GM21737 (cell line): ENCODE results near the gene NCOA7.
A peak's percentile ranks its signal among the peaks of the same experiment; 100 is the strongest.
"Not testable (repeated sequence)": the region's sequence is repeated elsewhere in the genome, so short reads cannot be mapped to it uniquely, and the experiment has no call there.

ENCODE experiments used
- ATAC-seq: cut with Tn5 transposase; IDR thresholded peaks from one replicate; pipeline ENCODE4 v1.9.1; 2021; ENCODE audit warnings: mild to moderate bottlenecking, moderate library complexity; ENCODE audit not compliant: unreplicated experiment

NCOA7 gene

GRCh38 chr6:125753218-125753936, 37.4 kb upstream of the NCOA7 start:
- ATAC-seq = no peak

- no peak for ATAC-seq
These were observed 36.9 kb upstream of the NCOA7 start for GRCh38 chr6:125753937-125754259.

- no peak for ATAC-seq
These were observed 36.2 kb upstream of the NCOA7 start for GRCh38 chr6:125754566-125754965.

- no peak for ATAC-seq
These were observed 31.4 kb upstream of the NCOA7 start for GRCh38 chr6:125759184-125759902.

GRCh38 chr6:125759959-125760457, 30.8 kb upstream of the NCOA7 start:
- ATAC-seq = no peak

- ATAC-seq = no peak
These were observed 26.6 kb upstream of the NCOA7 start for GRCh38 chr6:125764121-125764671.

GRCh38 chr6:125765944-125766343, 24.8 kb upstream of the NCOA7 start:
- no peak for ATAC-seq

DNA sequence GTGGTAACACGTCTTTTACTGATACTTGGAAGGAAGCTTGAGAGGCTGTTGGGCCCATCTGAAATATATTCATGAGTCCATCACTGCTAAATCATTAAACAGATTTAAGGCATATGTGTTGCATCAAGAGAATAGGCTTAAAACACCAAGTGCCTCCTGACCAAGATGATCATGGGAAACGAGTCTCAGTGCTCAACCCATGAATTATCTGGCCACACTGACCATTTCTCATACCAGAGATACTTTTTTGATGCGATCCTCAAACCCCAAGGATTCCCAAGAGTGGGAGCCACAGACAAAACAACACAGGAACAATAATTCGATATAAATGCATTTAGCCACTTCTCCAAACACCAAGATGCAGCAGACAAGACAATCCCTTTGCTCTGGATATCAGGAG, 24.1 kb upstream of the NCOA7 start:
- no peak for ATAC-seq

GRCh38 chr6:125769147-125769783, 21.5 kb upstream of the NCOA7 start:
- no peak for ATAC-seq

DNA sequence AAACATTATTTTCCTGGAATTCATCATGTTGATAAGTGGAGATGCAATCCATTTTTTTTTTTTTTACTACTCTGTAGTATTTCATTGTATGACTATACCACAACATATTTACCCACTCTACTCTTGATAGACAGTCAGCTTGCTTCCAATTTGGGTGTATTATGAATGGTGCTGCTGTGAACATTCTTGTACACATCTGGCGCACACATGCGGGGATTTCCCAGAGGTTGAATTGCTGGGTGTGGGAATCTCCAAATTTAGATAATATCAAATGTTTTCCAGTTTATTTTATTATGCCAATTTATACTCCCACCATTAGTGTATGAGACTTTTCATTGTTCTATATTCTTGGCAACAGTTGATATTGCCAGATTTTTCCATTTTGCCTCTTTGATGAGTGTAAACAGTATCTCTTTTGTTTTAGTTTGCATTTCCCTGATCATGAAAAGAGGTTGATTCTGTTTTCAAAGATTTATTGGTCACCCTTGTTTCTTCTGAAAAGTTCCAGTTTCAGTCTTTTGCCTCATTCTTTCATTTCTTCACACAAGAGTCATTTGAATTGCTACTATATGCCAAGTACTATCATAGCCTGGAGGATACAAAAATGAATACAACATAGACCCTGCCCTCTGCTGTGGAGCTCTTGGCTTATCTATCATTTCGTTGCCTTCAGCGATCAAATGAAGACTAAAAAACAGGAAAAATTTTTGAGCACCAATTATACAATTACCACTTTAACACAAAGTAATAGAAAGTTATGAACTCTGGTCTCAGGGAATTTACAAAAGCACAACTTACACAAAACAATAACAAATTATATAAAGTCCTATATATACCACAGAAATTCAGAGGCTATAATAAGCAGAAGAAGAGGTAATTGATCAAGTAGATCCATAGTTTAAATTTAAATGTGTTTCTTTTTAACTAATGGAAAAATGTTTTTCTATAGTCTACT, 17.1 kb upstream of the NCOA7 start:
- no peak for ATAC-seq

DNA sequence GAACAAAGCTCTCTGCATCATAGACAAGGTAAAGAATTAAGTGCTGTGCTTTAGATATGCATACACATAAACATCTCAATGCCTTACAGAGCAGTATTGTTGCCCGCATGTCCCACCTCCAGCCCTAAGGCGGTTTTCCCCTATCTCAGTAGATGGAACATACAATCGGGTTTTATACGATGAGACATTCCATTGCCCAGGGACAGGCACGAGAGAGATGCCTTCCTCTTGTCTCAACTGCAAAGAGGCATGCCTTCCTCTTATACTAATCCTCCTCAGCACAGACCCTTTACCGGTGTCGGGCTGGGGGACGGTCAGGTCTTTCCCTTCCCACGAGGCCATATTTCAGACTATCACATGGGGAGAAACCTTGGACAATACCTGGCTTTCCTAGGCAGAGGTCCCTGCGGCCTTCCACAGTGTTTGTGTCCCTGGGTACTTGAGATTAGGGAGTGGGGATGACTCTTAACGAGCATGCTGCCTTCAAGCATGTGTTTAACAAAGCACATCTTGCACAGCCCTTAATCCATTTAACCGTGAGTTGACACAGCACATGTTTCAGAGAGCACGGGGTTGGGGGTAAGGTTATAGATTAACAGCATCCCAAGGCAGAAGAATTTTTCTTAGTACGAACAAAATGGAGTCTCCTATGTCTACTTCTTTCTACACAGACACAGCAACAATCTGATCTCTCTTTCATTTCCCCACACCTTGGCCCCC, 14.5 kb upstream of the NCOA7 start:
- not testable (repeated sequence) for ATAC-seq

DNA sequence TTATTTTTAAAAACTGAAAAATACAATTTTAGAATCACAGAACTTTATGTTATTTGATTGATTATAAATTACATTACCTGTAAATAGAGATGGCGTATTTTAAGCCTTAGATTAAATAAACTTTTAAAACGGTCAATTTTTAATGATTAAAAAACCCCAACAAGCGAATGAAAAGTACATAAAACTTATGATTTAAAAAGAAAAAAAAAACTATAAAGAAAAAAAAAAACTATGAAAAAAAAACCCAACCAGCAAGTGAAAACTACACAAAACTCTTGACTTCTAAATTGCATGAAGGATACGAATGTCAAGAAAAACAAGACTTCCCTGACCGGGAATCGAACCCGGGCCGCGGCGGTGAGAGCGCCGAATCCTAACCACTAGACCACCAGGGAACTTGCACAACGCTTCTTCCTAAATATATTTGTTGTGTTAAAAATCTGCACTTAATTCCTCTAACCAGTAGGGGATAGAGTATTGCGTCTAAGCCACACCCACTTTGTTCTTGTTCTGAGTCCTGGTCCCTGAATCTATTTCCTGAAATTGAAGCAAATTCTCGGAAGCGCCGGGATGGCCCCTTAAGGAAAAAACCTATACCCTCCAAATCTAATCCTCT, 10.7 kb upstream of the NCOA7 start:
- peak; percentile 82 for ATAC-seq

- ATAC-seq = peak; percentile 67
These were observed 10.0 kb upstream of the NCOA7 start for GRCh38 chr6:125780540-125781313.

DNA sequence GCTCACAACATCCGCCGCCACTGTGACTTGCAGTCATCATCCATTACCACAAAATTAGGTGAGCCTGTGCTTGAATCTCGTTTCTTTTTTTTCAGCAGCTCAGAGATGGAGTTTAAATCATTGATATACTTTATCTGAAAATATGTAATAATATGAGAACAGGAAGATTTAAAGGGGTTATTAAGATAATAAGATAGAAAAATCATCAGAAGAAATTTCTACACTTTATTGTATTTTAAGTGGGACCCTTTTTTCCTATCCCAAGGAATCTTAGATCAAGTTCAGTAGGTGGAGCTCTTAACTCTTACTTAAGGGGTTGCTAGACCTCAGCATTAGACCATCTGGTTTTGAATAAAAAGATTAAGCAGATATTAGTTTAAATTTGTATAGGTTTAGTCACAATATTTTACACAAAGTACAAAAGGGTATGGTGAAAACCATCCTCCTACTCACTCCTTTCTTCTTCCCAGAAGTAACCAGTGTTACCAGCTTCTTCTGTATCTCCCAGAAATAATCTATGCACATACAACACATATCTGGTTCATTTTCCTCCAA, 9.4 kb upstream of the NCOA7 start:
- ATAC-seq = peak; percentile 40

GRCh38 chr6:125784365-125784764, 6.4 kb upstream of the NCOA7 start:
- ATAC-seq = no peak

DNA sequence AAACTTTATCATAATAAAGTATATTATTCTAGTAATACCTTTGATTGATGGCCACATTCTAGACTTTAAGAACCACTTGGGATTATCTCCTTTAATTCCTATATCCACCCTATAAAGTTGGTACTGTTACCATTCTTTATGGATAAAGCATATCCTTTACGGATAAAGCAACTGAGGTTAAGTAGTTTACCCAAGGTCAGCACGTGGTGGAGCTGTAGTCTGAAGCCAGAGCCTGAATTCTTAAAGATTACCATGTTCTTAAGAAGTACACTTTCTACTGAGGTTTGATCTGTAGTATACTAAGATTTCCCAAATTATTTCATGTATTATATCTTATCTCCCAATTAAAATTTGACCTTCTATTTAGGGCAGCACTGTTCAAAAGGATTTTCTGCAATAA, 3.0 kb upstream of the NCOA7 start:
- no peak for ATAC-seq

- no peak for ATAC-seq
These were observed 1.6 kb upstream of the NCOA7 start for GRCh38 chr6:125789167-125789566.

DNA sequence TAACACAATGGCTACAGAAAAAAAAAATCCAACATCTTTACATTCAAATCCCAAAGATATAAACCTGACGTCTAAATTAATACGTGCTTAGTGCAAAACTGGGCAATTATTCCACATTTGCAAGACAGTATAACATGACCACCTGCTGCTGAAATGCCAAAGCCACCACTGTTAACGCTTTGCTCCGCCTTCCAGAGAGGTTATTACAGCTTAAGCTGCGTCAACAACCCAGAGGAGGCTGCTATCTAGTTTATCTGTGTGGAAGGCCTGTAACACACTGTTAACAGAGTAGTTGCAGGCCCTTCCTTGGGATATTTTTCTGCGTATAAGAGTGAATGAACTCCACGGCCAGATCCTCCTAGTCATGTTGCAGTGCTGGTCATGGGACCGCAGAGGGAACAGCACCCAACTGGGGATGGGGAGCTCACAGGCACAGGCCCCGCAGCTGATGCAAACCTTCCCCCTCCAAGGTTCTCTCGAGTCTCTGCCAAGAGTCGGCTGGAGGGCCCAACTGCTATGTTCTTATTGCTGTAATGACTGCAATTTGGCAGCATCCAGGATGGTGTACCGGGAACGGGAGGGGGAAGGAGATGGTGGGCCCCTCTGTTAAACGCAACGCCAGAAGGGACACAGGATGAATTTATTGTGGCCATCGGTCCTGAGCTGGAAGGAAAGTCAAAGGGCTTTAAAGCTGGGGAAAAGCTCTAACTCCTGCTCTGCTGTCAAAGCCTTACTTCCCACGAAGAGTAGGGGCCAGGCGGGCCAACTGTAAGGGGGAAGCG, 993 bp upstream of the NCOA7 start:
- peak; percentile 14 for ATAC-seq
